Neutrophil (primary cell): ENCODE measurements around the gene MPHOSPH8.
A peak's percentile ranks its signal among the peaks of the same experiment; 100 is the strongest.

ENCODE experiments used
- H3K27ac ChIP-seq: fragments of 200-600 bp; sonication (generic); 2 replicates; pipeline ENCODE4 v1.5.1; 2016; ENCODE audit warnings: mild to moderate bottlenecking, moderate library complexity
- H3K27me3 ChIP-seq: fragments of 200-600 bp; sonication (generic); 2 replicates; pipeline ENCODE4 v1.6.0; 2016; ENCODE audit warnings: mild to moderate bottlenecking
- H3K36me3 ChIP-seq: fragments of 200-600 bp; sonication (generic); 2 replicates; pipeline ENCODE4 v1.5.1; 2017
- H3K4me1 ChIP-seq, 2 experiments: fragments of 200-600 bp in 1 of 2; sonication (generic) in 1 of 2; 1 replicate in 1 of 2; 2 replicates in 1 of 2; pipeline versions ENCODE4 v1.5.1 to v1.6.1; 2013 to 2016; ENCODE audit warnings: low read depth in 1 of 2, low read length in 1 of 2, mild to moderate bottlenecking in 1 of 2, moderate library complexity in 1 of 2; ENCODE audit not compliant: control insufficient read depth in 1 of 2, insufficient read depth in 1 of 2
- H3K4me3 ChIP-seq, 2 experiments: fragments of 200-600 bp in 1 of 2; sonication (generic) in 1 of 2; 1 replicate in 1 of 2; 2 replicates in 1 of 2; pipeline ENCODE4 v1.5.1; 2013 to 2016; ENCODE audit warnings: low read depth in 1 of 2, low read length in 1 of 2, mild to moderate bottlenecking in 1 of 2, moderate library complexity in 1 of 2
- H3K9me3 ChIP-seq: fragments of 200-600 bp; sonication (generic); 2 replicates; pipeline ENCODE4 v1.5.1; 2016
- TF ChIP-seq, protein P1 (sequence below): fragments of 200-600 bp; sonication (generic); IDR thresholded peaks from 2 replicates; pipeline ENCODE4 v1.5.1; 2016; ENCODE audit warnings: antibody characterized with exemption

The MPHOSPH8 gene

DNA sequence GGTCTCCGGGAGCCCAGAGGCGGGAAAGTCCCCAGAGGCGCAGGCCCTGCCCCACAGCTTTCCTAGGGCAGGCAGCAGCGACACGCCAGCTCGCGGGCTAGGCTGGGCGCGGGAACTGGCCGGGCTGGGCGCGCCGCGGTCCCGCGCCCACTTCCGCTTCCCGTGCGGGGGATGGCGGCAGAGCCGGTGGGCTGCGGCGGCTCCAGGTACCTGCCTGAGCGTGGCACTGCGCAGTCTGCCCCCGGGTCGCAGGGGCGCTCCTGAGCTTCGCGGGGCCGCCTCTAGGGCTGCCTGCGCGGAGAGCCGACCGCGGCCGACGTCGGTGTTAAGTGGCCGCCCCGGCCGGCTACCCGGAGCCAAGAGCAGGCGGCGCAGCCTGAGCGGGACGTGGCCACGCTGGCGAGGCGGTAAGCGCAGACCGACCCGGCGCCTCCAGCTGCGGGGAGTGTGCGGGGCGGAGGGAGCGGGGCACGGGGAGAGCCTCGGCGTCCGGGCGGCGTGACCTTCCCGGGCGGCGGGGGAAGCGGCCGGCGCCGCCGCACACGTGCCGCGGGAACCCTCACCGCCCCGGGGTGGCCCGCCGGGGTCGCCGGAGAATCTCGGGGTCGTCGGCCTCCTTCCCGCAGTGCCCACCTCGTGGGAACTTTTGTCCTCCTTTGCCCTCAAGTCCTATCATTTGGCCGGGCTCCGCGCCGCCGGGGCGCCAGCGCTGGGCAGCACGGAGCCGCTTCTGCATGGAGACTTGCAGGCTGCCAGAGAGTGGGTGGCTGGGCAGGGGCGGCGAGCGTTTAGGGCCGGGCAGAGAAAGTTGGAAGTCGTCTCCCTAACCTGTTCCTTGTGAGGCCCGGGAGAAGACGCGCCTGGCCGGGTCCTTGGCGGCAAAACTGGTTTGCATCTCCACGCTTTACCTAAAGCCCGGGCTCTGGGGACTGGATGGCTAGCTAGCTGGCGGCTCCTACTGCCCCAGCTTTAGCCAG lies 31.4 kb upstream of the MPHOSPH8 start:
- Histone ChIP-seq H3K36me3 (no peaks in the 10 kb centered on the region), H3K4me1 (peaks cover 8 to 10% of the 10 kb centered on the region in 2 experiments), H3K27me3 (peaks cover 81% of the 10 kb centered on the region), H3K4me3 (peak overlapping the region in 1 of 2 experiments; percentile 49), H3K27ac (no peak overlapping the region), H3K9me3 (no peaks in the 10 kb centered on the region)
- TF ChIP-seq, protein P1, sequence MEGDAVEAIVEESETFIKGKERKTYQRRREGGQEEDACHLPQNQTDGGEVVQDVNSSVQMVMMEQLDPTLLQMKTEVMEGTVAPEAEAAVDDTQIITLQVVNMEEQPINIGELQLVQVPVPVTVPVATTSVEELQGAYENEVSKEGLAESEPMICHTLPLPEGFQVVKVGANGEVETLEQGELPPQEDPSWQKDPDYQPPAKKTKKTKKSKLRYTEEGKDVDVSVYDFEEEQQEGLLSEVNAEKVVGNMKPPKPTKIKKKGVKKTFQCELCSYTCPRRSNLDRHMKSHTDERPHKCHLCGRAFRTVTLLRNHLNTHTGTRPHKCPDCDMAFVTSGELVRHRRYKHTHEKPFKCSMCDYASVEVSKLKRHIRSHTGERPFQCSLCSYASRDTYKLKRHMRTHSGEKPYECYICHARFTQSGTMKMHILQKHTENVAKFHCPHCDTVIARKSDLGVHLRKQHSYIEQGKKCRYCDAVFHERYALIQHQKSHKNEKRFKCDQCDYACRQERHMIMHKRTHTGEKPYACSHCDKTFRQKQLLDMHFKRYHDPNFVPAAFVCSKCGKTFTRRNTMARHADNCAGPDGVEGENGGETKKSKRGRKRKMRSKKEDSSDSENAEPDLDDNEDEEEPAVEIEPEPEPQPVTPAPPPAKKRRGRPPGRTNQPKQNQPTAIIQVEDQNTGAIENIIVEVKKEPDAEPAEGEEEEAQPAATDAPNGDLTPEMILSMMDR, result no peak

DNA sequence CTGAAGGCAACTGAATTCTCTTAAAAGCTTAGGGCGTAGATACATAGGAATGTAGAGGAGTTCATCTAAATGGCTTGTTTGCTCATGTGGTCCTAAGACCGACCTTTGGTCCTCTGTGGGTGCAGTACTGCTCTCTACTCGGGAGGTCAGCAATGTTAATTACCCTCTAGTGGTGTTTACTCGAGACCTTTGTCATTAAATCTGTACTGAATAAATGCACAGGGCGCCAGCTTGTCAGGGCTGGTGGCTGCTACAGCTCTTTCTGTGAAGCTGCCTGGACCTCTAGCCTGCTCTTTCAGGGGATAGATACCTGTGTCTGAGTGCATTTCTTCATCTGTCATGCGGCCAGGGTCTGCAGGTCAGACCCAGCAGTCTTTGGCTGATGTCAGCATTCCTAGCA lies 29.2 kb upstream of the MPHOSPH8 start:
- TF ChIP-seq, protein P1, result no peak

DNA sequence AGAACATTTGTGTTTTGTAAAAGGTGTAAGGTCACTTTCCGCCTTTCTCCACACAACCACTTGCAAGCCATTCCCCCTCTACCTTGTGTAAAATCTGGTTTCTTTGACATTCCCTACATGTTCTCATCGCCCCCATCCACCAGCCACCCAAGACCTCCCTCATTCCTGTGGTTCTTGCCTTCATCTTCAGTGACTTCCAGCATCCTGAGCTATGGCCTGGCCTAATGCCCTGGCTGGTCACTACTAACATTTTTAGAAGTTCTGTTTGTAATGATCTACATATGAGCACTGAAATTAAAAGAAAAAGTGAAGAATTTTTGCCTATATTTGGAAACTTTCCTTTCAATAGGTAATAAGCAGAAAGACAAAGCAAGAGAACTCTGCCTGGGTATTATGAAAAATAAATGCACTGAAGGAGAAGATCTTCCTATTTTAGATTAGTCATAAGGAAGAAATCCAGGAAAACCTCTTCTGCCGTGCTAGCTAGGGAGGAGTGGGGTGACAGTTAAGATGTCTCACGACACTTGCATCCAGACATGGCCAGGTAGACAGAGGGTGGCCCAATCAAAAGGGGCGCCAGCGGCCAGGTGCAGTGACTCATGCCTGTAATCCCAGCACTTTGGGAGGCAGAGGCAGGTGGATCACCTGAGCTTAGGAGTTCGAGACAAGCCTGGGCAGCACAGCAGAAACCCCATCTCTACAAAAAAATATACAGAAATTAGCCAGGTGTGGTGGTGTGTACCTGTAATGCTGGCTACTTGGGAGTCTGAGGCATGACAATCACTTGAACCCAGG lies 28.1 kb upstream of the MPHOSPH8 start:
- Histone ChIP-seq H3K4me3 (no peak overlapping the region), H3K27ac (no peak overlapping the region), H3K9me3 (no peaks in the 10 kb centered on the region), H3K27me3 (peaks cover 54% of the 10 kb centered on the region), H3K36me3 (no peaks in the 10 kb centered on the region), H3K4me1 (peaks cover 8 to 10% of the 10 kb centered on the region in 2 experiments)
- TF ChIP-seq, protein P1, result no peak

More for the DNA sequence above, 29.2 kb upstream of the MPHOSPH8 start:
- Histone ChIP-seq H3K27ac (no peak overlapping the region), H3K4me3 (no peak overlapping the region), H3K9me3 (no peaks in the 10 kb centered on the region), H3K27me3 (peaks cover 62% of the 10 kb centered on the region), H3K36me3 (no peaks in the 10 kb centered on the region), H3K4me1 (peaks cover 8 to 10% of the 10 kb centered on the region in 2 experiments)

DNA sequence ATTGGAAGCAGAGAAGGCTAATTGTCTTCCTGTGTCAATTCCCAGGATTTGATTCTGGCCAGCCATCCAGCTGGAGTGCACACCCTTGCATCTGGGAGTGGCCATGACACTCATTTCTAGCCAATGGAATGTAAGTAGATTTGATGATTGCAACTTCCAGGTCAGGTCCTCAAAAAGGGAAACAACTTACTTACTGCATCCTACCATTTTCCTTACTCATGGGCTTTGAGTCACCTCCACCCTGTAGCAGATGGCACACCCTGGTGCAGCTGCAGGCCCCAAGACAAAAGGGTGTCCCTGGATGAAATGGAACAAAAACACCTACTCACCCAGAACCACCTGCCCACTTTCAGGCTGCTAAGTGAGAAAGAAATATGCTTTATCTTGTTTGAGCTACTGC lies 27.3 kb upstream of the MPHOSPH8 start:
- no peaks in the 10 kb centered on the region for H3K36me3 ChIP-seq
- peaks cover 8 to 10% of the 10 kb centered on the region in 2 experiments for H3K4me1 ChIP-seq
- no peak overlapping the region for H3K4me3 ChIP-seq
- TF ChIP-seq, protein P1, result no peak
- H3K9me3 ChIP-seq, result no peaks in the 10 kb centered on the region
- no peak overlapping the region for H3K27ac ChIP-seq
- H3K27me3 ChIP-seq, result peaks cover 46% of the 10 kb centered on the region

DNA sequence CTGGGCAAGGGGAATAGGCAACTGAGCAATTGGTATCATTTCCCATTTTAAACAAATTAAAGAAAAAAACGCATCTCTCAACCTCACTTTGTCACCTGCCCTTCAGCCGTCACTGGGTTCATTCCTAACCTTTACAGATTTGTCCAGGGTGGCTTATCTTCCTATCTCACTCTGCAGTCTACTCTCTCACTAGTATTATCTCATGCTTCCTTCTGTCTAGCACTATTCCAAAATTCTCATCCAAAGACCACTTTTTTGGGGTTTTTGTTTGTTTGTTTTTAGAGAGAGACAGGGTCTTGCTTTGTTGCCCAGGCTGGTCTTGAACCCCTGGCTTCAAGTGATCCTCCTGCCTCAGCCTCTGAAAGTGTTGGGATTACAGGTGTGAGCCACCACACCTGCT lies 26.7 kb upstream of the MPHOSPH8 start:
- no peak overlapping the region for H3K27ac ChIP-seq
- H3K4me1 ChIP-seq, result peaks cover 6 to 7% of the 10 kb centered on the region in 2 experiments
- H3K36me3 ChIP-seq, result no peaks in the 10 kb centered on the region
- H3K4me3 ChIP-seq, result no peak overlapping the region
- H3K27me3 ChIP-seq, result peaks cover 40% of the 10 kb centered on the region
- H3K9me3 ChIP-seq, result no peaks in the 10 kb centered on the region
- TF ChIP-seq, protein P1, result no peak
